Neural progenitor cell (in vitro differentiated cells): ENCODE data around the gene ZNF516. TPM values are rescaled to one million over a fixed set of nuclear protein-coding genes. Genes with fewer than 3 reads are reported as not detected.
A peak's percentile ranks its signal among the peaks of the same experiment; 100 is the strongest.

Experiments
- DNase-seq: peaks from one replicate; pipeline ENCODE4 v3.0.0-alpha.2; 2016; ENCODE audit warnings: low spot score
- H2AFZ ChIP-seq: fragments of 200-600 bp; sonication (generic); replicated peaks from 2 replicates; pipeline ENCODE4 v1.6.1; 2016; ENCODE audit warnings: antibody characterized with exemption
- H3F3A ChIP-seq: fragments of 200-600 bp; sonication (generic); 2 replicates; pipeline ENCODE4 v1.6.1; 2016; ENCODE audit warnings: antibody characterized with exemption, low read depth
- H3K27ac ChIP-seq: fragments of 200-600 bp; sonication (generic); 2 replicates; pipeline ENCODE4 v1.5.1; 2016; ENCODE audit warnings: mild to moderate bottlenecking
- H3K27me3 ChIP-seq: fragments of 200-600 bp; sonication (generic); 2 replicates; pipeline ENCODE4 v1.6.1; 2016; ENCODE audit warnings: mild to moderate bottlenecking, moderate library complexity
- H3K36me3 ChIP-seq: fragments of 200-600 bp; sonication (generic); 2 replicates; pipeline ENCODE4 v1.5.1; 2016
- H3K4me1 ChIP-seq: fragments of 200-600 bp; sonication (generic); 2 replicates; pipeline ENCODE4 v1.6.1; 2016; ENCODE audit warnings: mixed run types
- H3K4me2 ChIP-seq: fragments of 200-600 bp; sonication (generic); 2 replicates; pipeline ENCODE4 v1.6.1; 2016
- H3K4me3 ChIP-seq: fragments of 200-600 bp; sonication (generic); 2 replicates; pipeline ENCODE4 v1.5.1; 2016
- H3K79me2 ChIP-seq: fragments of 200-600 bp; sonication (generic); 2 replicates; pipeline ENCODE4 v1.6.1; 2016; ENCODE audit warnings: low read depth
- H3K9ac ChIP-seq: fragments of 200-600 bp; sonication (generic); 2 replicates; pipeline ENCODE4 v1.6.1; 2016
- H3K9me3 ChIP-seq: fragments of 200-600 bp; sonication (generic); 2 replicates; pipeline ENCODE4 v1.5.1; 2016; ENCODE audit warnings: low read depth
- H4K20me1 ChIP-seq: fragments of 200-600 bp; sonication (generic); 2 replicates; pipeline ENCODE4 v1.6.1; 2016; ENCODE audit warnings: low read depth
- H3K27ac Mint-ChIP-seq: 3 replicates; pipeline ENCODE4 v1.8.0; 2021; ENCODE audit warnings: mixed read lengths
- H3K27me3 Mint-ChIP-seq: 2 replicates; pipeline ENCODE4 v1.8.0; 2022; ENCODE audit warnings: low read depth, mild to moderate bottlenecking, inconsistent platforms, moderate library complexity, mixed read lengths; ENCODE audit not compliant: insufficient read depth
- H3K36me3 Mint-ChIP-seq: 3 replicates; pipeline ENCODE4 v1.8.0; 2021; ENCODE audit warnings: mixed read lengths
- H3K4me1 Mint-ChIP-seq: 3 replicates; pipeline ENCODE4 v1.8.0; 2021; ENCODE audit warnings: mixed read lengths
- H3K4me3 Mint-ChIP-seq: 3 replicates; pipeline ENCODE4 v1.8.0; 2021; ENCODE audit warnings: mild to moderate bottlenecking, moderate library complexity, mixed read lengths
- H3K9me3 Mint-ChIP-seq: 3 replicates; pipeline ENCODE4 v1.8.0; 2020; ENCODE audit warnings: mixed read lengths
- EZH2 ChIP-seq: fragments of 200-600 bp; sonication (generic); IDR thresholded peaks from 2 replicates; pipeline ENCODE4 v1.6.1; 2017; ENCODE audit warnings: antibody characterized with exemption, mild to moderate bottlenecking, moderate library complexity
- EZH2phosphoT487 ChIP-seq: fragments of 200-600 bp; sonication (generic); IDR thresholded peaks from 2 replicates; pipeline ENCODE4 v1.6.1; 2017; ENCODE audit warnings: antibody characterized with exemption
- total RNA-seq: library from RNA; depleted of rRNA; stranded (reverse); fragments of >200 nt; gene quantifications from 2 replicates; pipeline ENCODE4 v1.2.3, GENCODE V29; 2015; ENCODE audit warnings: low replicate concordance
- TF ChIP-seq, protein P1 (sequence below): fragments of 200-600 bp; sonication (generic); IDR thresholded peaks from 2 replicates; pipeline ENCODE4 v1.5.1; 2017; ENCODE audit warnings: antibody characterized with exemption, mild to moderate bottlenecking

ZNF516 gene
- total RNA-seq, 1 donor from 2014 or later = 45.5 TPM

DNA sequence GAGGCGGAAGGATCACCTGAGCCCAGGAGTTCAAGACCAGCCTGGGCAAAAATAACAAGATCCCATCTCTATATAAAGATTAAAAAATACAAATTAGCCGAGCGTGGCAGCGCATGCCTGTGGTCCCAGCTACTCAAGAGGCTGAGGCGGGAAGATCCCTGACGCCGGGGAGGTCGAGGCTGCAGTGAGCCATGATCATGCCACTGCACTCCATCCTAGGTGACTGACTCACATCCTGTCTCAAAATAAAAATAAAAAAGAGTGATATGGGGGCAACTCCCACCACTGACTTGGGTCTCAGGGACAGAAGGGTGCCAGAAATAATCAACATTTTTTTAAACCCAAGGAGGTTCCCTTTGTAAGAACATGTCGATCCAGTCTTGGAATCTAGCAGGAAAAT lies 37.6 kb downstream of the ZNF516 start:
- peaks cover 6% of the 10 kb centered on the region for H3K27me3 Mint-ChIP-seq
- peaks cover 99% of the 10 kb centered on the region for H3K79me2 ChIP-seq

DNA sequence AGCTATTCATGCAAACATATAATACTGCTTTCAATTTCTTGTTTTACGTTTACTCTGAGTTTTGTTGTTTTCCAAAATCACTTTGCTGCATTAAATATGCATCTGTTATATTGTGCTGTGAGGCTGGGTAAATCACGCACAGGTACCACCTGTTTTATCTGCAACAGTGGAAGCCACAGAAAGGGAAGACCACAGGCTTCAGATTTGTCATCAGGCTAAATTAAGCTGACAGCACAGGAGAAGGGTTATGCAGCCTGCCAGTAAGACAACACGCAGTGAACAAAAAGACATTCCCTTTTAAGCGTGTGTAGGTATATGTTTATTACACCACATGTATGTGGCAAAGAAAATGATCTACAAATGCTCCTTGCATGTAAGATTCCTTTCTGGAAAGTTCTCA lies 38.2 kb downstream of the ZNF516 start:
- peaks cover 99% of the 10 kb centered on the region for H3K79me2 ChIP-seq
- H2AFZ ChIP-seq = no peak overlapping the region
- Mint-ChIP-seq H3K9me3 (peaks cover under 1% of the 10 kb centered on the region), H3K4me3 (no peak overlapping the region), H3K36me3 (peaks cover 13% of the 10 kb centered on the region), H3K4me1 (peaks cover 68% of the 10 kb centered on the region), H3K27me3 (peaks cover 6% of the 10 kb centered on the region), H3K27ac (no peak overlapping the region)
- peak overlapping the region; percentile 39 for H3K27ac ChIP-seq
- H3K9me3 ChIP-seq = no peaks in the 10 kb centered on the region
- H3K27me3 ChIP-seq = no peaks in the 10 kb centered on the region
- no peaks in the 10 kb centered on the region for H3K36me3 ChIP-seq
- H3K4me1 ChIP-seq = peaks cover 64% of the 10 kb centered on the region
- no peak for DNase-seq
- H3K9ac ChIP-seq = no peak overlapping the region
- H4K20me1 ChIP-seq = peaks cover 100% of the 10 kb centered on the region
- TF ChIP-seq, protein P1, sequence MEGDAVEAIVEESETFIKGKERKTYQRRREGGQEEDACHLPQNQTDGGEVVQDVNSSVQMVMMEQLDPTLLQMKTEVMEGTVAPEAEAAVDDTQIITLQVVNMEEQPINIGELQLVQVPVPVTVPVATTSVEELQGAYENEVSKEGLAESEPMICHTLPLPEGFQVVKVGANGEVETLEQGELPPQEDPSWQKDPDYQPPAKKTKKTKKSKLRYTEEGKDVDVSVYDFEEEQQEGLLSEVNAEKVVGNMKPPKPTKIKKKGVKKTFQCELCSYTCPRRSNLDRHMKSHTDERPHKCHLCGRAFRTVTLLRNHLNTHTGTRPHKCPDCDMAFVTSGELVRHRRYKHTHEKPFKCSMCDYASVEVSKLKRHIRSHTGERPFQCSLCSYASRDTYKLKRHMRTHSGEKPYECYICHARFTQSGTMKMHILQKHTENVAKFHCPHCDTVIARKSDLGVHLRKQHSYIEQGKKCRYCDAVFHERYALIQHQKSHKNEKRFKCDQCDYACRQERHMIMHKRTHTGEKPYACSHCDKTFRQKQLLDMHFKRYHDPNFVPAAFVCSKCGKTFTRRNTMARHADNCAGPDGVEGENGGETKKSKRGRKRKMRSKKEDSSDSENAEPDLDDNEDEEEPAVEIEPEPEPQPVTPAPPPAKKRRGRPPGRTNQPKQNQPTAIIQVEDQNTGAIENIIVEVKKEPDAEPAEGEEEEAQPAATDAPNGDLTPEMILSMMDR = no peak
- TF ChIP-seq EZH2phosphoT487 = no peak
- TF ChIP-seq EZH2 = no peak
- H3F3A ChIP-seq = peaks cover 48% of the 10 kb centered on the region
- peak overlapping the region; percentile 32 for H3K4me2 ChIP-seq
- no peak overlapping the region for H3K4me3 ChIP-seq

More for the DNA sequence above, 37.6 kb downstream of the ZNF516 start:
- H3K9me3 ChIP-seq = no peaks in the 10 kb centered on the region
- H3F3A ChIP-seq = peaks cover 41% of the 10 kb centered on the region
- H3K4me2 ChIP-seq = no peak overlapping the region
- peaks cover 7% of the 10 kb centered on the region for H3K9me3 Mint-ChIP-seq
- no peak overlapping the region for H3K4me3 ChIP-seq
- H3K27me3 ChIP-seq = no peaks in the 10 kb centered on the region
- H3K36me3 ChIP-seq = no peaks in the 10 kb centered on the region
- H2AFZ ChIP-seq = no peak overlapping the region
- TF ChIP-seq EZH2phosphoT487 = no peak
- no peak overlapping the region for H3K4me3 Mint-ChIP-seq
- peaks cover 100% of the 10 kb centered on the region for H4K20me1 ChIP-seq
- H3K4me1 Mint-ChIP-seq = peaks cover 67% of the 10 kb centered on the region
- peaks cover 58% of the 10 kb centered on the region for H3K4me1 ChIP-seq
- no peak overlapping the region for H3K27ac ChIP-seq
- H3K9ac ChIP-seq = no peak overlapping the region
- DNase-seq = no peak
- peaks cover 20% of the 10 kb centered on the region for H3K36me3 Mint-ChIP-seq
- peak overlapping the region; percentile 57 for H3K27ac Mint-ChIP-seq

DNA sequence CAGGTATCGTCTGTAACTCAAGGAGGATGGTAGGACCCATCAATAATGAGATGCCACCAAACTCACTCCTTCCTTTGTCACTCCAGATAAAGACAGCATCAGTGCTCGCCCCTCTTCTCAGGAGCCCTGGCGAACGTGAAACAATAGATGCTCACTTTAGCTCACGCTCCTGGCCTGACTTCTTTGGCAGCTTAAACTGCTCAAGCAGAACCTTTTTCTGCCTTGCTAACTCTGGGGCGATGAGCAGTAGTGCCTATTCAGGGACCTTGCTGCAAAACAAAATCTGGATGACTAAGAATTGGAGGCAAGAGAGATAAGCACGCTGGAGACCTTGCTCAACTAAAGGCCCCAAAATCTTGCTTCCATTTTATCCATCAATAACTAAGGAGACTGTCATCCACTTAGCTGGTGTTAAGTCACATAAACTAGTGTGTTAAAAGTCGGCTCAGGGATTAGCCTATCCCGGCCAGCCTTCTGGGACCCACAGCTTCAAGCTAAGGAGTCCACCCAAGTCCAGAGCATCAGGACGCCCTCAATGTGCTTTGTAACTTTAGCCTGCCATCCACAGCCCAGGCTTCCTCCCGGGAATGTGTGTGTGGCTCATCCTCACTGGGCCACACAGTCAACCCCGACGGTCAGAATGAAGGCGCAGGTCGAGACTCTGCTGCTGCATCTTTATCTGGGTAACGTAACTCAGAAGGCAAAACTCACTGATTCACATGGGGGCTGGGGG lies 38.9 kb downstream of the ZNF516 start:
- Mint-ChIP-seq H3K9me3 (no peaks in the 10 kb centered on the region), H3K4me3 (peak overlapping the region; percentile 21), H3K4me1 (peaks cover 74% of the 10 kb centered on the region), H3K27me3 (peaks cover 4% of the 10 kb centered on the region), H3K27ac (peak overlapping the region; percentile 74), H3K36me3 (peaks cover 10% of the 10 kb centered on the region)
- Histone ChIP-seq H3K27me3 (no peaks in the 10 kb centered on the region), H3K27ac (peak overlapping the region; percentile 39), H3F3A (peaks cover 54% of the 10 kb centered on the region), H3K36me3 (no peaks in the 10 kb centered on the region), H3K79me2 (peaks cover 99% of the 10 kb centered on the region), H4K20me1 (peaks cover 100% of the 10 kb centered on the region), H3K9me3 (no peaks in the 10 kb centered on the region), H3K4me1 (peaks cover 71% of the 10 kb centered on the region), H2AFZ (no peak overlapping the region), H3K9ac (no peak overlapping the region), H3K4me2 (peak overlapping the region; percentile 32), H3K4me3 (no peak overlapping the region)
- peak; percentile 71 for DNase-seq
- TF ChIP-seq EZH2phosphoT487 (no peak), EZH2 (no peak)
- TF ChIP-seq, protein P1 = no peak

DNA sequence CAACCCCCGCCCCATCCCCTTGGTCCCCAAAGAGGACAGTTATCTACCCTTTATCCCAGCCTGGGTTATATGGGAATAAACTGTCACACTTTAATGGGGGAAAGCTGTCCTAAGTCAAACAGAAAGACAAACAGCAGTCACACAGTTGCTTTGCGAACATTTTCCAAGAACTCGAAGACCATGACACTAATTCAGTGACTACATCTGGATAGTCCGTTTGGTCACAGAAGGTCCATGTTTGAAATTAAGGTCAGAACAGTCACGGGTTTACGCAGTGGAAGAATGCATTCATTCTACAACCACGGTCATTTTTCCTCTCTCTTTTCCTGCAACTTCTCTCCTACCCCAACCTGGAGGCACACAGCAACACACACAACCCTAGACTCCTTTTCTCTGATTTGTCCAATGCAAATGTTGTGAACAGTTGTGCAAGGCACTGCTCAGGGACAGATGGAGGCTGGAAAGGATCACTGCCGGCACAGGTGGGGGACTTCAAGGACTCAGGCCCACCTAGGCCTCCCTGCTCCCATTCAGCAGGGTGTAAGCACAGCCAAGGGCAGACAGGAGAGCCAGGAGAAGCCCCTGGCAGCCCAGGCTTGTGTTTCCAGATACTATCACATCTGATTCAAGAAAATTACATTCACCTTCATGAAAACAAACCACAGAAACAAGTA lies 39.9 kb downstream of the ZNF516 start:
- Histone ChIP-seq H3K79me2 (peaks cover 99% of the 10 kb centered on the region), H3K4me3 (no peak overlapping the region), H2AFZ (no peak overlapping the region), H3K4me1 (peaks cover 81% of the 10 kb centered on the region), H3K27ac (peak overlapping the region; percentile 15), H3K4me2 (peak overlapping the region; percentile 83), H3K9me3 (no peaks in the 10 kb centered on the region), H3K27me3 (no peaks in the 10 kb centered on the region), H3F3A (peaks cover 63% of the 10 kb centered on the region), H4K20me1 (peaks cover 100% of the 10 kb centered on the region), H3K9ac (no peak overlapping the region), H3K36me3 (no peaks in the 10 kb centered on the region)
- H3K4me3 Mint-ChIP-seq = no peak overlapping the region
- H3K36me3 Mint-ChIP-seq = peaks cover 4% of the 10 kb centered on the region
- TF ChIP-seq, protein P1 = no peak
- TF ChIP-seq EZH2 (no peak), EZH2phosphoT487 (no peak)
- DNase-seq = no peak
- peaks cover 1% of the 10 kb centered on the region for H3K27me3 Mint-ChIP-seq
- H3K27ac Mint-ChIP-seq = no peak overlapping the region
- H3K9me3 Mint-ChIP-seq = no peaks in the 10 kb centered on the region
- H3K4me1 Mint-ChIP-seq = peaks cover 77% of the 10 kb centered on the region
